HG03103 (cell line): ENCODE measurements around the gene SLC38A3.

Experiments used
- ATAC-seq: cut with Tn5 transposase; IDR thresholded peaks from one replicate; pipeline ENCODE4 v1.9.1; 2021; ENCODE audit warnings: low read depth; ENCODE audit not compliant: unreplicated experiment

SLC38A3 gene

DNA sequence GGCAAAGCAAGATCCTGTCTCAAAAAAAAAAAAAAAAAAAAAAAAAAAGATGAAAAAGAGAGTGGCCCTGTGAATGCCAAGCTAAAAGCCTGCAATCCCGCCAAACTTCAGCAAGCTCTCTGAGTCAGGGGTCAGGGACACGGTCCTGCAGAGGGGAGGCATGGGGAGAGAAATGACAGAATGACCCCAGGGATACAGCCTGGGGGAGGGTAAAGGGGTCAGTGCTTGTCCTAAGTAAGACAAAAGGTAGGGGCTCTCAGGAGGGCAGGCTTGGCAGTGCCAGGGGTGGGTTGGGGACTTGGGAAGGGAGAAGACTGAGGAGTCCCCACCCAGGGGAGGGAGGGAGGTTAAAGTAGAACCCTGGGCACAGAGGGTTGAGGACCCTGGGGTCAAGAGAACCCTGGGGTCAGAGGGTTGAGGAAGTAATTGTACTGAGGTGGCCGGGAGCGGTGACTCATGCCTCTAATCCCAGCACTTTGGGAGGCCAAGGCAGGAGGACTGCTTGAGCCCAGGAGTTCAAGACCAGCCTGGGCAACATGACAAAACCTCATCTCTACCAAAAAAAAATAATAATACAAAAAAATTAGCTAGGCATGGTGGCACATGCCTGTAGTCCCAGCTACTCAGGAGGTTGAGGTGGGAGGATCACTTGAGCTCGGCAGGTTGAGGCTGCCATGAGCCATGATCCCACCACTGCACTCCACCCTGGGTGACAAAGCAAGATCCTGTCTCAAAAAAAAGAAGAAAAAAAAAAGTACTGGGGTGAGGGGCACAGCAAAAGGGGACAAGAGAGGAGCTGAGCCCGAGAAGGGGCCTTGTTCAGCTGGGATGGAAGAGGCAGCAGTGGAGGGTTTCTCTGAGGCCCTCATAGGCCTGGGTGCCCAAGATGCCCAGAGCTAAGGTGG lies 58.7 kb downstream of the SLC38A3 start:
- ATAC-seq: no peak

DNA sequence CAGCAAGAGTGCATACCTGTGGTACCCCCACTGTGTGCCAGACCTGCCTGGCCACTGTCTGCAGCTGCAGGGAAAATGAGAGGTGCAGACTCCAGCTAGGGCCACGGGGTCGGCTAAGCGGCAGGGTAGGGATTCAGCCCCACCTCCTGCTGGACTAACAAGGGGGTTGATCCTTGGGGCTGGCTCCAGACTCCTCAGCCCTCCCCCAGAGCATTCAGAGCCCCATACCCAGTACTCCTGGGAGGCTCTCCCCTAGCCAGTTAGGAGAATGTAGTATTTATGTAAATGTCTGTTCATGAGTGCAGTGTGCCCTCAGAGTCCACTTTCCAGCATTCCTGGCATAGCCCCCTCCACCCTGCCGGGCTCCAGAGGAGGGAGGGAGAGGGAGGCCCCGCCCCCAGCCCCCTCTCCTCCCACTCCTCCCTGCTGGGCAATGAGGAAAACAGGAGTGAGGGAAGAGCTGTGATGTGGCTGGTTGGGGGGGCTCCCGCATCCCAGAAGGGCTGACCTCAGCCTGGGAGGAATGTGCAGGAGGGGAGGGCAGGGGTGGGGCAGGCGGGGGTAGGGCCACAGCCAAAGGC lies 59.4 kb downstream of the SLC38A3 start:
- no peak for ATAC-seq

- ATAC-seq: no peak
Measured at GRCh38 chr3:50264964-50265485, 60.0 kb downstream of the SLC38A3 start.

DNA sequence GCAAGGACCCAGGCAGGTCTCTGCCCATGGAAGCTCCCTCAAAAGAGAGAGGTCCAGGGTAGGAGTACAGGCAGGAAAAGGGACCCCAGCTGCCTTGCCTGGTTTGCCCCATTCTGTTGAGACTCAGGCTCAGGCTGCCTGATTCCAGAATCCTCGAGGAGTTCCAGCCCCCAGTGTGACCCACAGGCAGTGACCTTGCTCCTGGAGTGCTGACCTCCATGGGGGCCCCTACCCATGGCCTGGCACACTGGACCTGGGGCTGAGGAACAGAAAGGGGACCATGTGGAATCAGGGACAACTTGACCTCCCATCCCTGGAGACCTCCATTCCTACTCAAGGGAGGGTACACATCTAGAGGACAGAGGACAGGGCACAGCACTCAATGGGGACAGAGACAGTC lies 60.5 kb downstream of the SLC38A3 start:
- no peak for ATAC-seq

DNA sequence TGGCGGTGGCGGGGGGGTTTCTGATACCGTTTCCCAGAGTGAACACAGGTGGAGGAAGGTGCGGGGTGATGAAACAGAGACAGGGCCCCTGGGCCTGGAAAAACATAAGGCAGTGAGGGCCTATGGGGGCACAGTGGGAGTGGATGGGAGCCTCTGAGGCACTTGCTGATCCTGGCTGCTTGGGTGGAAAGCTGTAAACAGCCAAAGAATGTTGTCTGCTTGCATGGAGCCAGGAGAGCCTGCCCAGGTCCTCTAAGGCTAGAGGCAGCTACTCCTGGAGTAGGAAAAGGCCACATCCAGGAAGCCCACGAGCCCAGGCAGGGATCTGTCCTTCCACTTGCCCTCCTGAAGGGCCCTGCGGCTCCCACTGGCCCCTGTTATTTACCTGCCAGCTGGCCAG lies 60.9 kb downstream of the SLC38A3 start:
- no peak for ATAC-seq

- no peak for ATAC-seq
Measured at GRCh38 chr3:50266836-50267235, 61.8 kb downstream of the SLC38A3 start.

DNA sequence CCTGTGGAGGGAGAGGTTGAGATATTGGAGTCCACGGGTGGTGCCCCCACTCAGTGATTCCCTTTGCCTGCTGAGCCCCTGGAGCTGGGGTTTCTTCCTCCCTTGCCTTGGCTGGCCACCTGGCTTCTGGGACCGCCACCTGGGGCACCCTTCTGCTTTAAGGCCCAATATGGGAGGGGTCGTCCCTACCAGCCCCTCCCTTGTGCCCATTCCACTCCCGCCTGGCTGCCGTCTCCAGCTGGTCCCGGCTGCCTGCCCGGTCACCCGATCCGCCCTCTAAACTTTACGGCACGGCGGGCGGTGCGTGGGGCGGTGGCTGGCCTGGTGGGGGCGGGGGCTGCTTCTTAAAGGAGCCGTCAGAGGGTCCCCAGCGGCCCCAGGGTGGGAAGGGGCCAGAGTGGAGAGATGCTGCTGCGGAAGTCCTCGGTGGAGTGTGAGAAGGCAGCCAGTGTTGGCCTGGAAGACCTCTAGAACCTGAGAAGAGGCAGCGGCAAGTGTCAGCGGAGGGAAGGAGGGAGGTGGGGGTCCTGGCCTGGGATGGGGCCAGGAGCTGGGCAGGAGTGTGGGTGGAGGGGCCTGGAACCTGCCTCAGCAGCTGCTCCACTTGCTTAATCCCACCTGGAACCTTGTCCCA lies 62.3 kb downstream of the SLC38A3 start:
- no peak for ATAC-seq

GRCh38 chr3:50268276-50268675 lies 63.2 kb downstream of the SLC38A3 start:
- ATAC-seq: no peak

DNA sequence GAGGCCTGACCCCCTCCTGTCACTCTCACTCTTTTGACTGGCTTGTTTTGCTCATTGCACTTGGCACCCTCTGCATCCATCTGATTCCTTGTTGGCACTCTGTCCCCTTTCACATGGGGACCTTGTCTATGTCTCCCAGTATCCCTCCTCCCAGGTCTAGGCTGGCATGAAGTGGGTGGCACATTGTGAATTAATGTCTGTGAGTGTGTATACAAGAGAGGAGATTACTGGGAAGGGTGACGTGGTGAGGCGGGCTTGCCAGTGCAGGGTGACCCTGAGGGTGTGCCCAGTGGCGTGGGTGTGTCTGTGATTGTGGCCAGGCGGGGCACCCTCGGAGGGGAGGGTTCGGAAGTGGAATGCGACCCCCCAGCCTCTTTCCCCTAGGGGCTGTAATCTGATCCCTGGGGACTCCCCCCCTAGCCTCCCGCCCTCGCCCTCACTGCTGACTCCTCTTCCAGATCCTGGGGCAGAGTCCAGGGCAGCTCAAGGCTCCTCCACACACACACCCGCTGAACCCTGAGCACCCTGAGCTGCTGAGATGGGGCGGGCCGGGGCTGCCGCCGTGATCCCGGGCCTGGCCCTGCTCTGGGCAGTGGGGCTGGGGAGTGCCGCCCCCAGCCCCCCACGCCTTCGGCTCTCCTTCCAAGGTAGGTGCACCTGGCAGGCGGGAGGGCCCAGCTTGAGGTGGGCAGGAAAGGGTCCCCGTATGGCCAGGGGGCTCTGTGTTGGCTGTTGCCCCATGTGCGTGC lies 63.8 kb downstream of the SLC38A3 start, which contains the start of gene SEMA3B:
SEMA3B (plus strand) TSS at position 445 of the 749 bp plus-strand sequence; CDS start at position 539, 94 bp downstream.
- no peak for ATAC-seq

DNA sequence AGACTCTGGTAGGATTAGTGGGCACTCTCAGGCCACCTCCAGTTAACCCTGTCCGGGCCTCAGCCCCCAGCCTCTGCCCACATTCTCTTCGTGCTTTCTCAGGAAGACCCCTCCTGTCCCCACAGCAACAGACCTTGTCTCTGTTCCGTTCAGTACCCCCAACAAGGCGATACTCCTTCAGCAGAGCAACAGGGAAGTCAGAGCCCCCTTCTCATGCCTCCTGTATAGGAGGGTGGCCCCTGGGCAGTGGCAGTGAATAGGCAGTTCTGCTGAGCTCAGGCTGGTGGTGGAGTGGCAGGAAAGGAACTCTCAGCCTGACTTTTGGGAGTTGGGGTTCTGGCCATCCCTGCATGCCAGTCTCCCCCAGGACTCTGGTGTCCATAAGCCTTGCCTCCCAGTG lies 64.4 kb downstream of the SLC38A3 start:
- no peak for ATAC-seq

DNA sequence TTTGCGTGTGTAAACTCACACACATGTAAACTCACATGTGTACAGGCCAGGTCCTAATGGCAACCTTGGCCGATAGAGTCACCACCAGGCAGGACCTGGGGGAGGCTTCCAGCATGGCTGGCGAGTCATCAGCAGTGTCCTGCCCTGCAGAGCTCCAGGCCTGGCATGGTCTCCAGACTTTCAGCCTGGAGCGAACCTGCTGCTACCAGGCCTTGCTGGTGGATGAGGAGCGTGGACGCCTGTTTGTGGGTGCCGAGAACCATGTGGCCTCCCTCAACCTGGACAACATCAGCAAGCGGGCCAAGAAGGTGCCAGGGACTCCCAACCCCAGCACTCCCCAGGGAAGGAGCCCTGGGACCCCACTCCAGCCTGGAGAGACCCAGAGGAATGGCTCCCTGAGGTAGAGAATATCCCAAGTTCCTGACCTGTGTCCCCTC lies 64.9 kb downstream of the SLC38A3 start:
- no peak for ATAC-seq

DNA sequence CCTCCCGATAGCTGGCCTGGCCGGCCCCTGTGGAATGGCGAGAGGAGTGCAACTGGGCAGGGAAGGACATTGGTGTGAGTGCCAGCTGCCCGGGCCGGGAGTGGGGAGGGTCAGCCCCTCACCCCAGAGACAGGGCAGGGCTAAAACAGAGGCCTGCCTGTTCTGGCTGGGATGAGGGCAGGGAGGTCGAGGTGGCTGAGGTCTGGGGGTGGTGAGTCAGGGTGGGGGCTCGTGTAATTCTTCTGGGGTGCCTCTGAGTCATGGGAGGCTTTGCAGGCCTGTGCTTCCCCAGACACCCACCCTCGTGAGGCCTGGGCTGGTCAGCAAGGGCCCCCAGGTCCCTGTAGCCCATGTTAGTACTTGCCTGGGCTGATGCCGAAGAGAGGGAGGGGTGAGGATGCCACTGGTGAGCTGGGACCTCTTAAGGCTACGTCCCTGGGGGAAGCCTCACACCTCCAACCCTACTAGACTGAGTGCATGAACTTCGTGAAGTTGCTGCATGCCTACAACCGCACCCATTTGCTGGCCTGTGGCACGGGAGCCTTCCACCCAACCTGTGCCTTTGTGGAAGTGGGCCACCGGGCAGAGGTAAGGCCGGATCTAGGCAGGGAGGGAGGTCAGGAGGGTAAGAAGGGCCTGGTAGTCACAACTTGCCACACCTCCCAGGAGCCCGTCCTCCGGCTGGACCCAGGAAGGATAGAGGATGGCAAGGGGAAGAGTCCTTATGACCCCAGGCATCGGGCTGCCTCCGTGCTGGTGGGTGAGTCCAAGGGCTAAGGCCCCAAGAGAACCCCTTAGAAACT lies 65.6 kb downstream of the SLC38A3 start:
- no peak for ATAC-seq
